HepG2 (cell line): ENCODE measurements around the gene TMEM38A. TPM values are rescaled to one million over a fixed set of nuclear protein-coding genes. Genes with fewer than 3 reads are reported as not detected.

Source experiments
- ATF1 ChIP-seq: IDR thresholded peaks from 2 replicates; pipeline ENCODE4 v1.6.1; 2016; ENCODE audit warnings: mild to moderate bottlenecking, control low read depth
- CENPT ChIP-seq: sonication (generic); formaldehyde crosslinking; IDR thresholded peaks from 2 replicates; pipeline ENCODE4 v1.8.0; 2022; ENCODE audit warnings: low read depth, mild to moderate bottlenecking, moderate library complexity, missing genetic modification reagents
- DDIT3 ChIP-seq: sonication (generic); formaldehyde crosslinking; IDR thresholded peaks from 2 replicates; pipeline ENCODE4 v1.4.0; 2020; ENCODE audit warnings: mild to moderate bottlenecking, missing genetic modification reagents
- RARG ChIP-seq: sonication (generic); formaldehyde crosslinking; IDR thresholded peaks from 2 replicates; pipeline ENCODE4 v1.4.0; 2020; ENCODE audit warnings: low read depth, mild to moderate bottlenecking, missing genetic modification reagents
- ZNF18 ChIP-seq: sonication (generic); formaldehyde crosslinking; IDR thresholded peaks from 2 replicates; pipeline ENCODE4 v1.8.0; 2022; ENCODE audit warnings: mild to moderate bottlenecking, missing genetic modification reagents; ENCODE audit not compliant: insufficient replicate concordance
- ZNF343 ChIP-seq: sonication (generic); formaldehyde crosslinking; IDR thresholded peaks from 2 replicates; pipeline ENCODE4 v1.4.0; 2020; ENCODE audit warnings: mild to moderate bottlenecking, missing genetic modification reagents
- ZNF605 ChIP-seq: sonication (generic); formaldehyde crosslinking; IDR thresholded peaks from 2 replicates; pipeline ENCODE4 v1.8.0; 2022; ENCODE audit warnings: mild to moderate bottlenecking, missing genetic modification reagents
- ZNF768 ChIP-seq: sonication (generic); formaldehyde crosslinking; IDR thresholded peaks from 2 replicates; pipeline ENCODE4 v1.4.0; 2020; ENCODE audit warnings: missing genetic modification reagents
- polyA plus RNA-seq, 8 experiments: library from polyadenylated mRNA; depleted of rRNA in 3 of 8; stranded (reverse) in 7 of 8; unstranded in 1 of 8; fragments of >200 nt; fragmentation: Illumina TruSeq in 4 of 8; extraction: Trizol in 4 of 8; gene quantifications; 2 replicates each; pipeline versions ENCODE4 v1.2.1 to v1.2.3, GENCODE V29; 2011 to 2016; ENCODE audit warnings: low read depth in 4 of 8, missing spikeins in 1 of 8, mixed read lengths in 1 of 8; ENCODE audit not compliant: insufficient read depth in 1 of 8
- total RNA-seq, 5 experiments: library from RNA; depleted of rRNA; stranded (reverse); fragments of >200 nt; fragmentation: Illumina TruSeq; extraction: Trizol; gene quantifications; 2 replicates each; pipeline ENCODE4 v1.2.3, GENCODE V29; 2016; ENCODE audit warnings: low read depth in 1 of 5
- TF ChIP-seq, protein P1 (sequence below), 2 experiments: sonication (generic) in 1 of 2; formaldehyde crosslinking in 1 of 2; IDR thresholded peaks; 2 replicates each; pipeline versions ENCODE4 v1.6.1 to v1.9.0; 2014 to 2022; ENCODE audit warnings: antibody characterized with exemption in 1 of 2, borderline replicate concordance in 1 of 2, inconsistent platforms in 1 of 2, low read depth in 1 of 2, missing genetic modification reagents in 1 of 2

TMEM38A gene
- total and polyA plus RNA-seq, 2 of the 13 experiments (the other 11 are each of a cell fraction or from before 2014, with no cell fraction given), result 4.8 to 6.8 TPM

GRCh38 chr19:16682539-16682938, 21.6 kb downstream of the TMEM38A start (continued):
- TF ChIP-seq, protein P1, sequence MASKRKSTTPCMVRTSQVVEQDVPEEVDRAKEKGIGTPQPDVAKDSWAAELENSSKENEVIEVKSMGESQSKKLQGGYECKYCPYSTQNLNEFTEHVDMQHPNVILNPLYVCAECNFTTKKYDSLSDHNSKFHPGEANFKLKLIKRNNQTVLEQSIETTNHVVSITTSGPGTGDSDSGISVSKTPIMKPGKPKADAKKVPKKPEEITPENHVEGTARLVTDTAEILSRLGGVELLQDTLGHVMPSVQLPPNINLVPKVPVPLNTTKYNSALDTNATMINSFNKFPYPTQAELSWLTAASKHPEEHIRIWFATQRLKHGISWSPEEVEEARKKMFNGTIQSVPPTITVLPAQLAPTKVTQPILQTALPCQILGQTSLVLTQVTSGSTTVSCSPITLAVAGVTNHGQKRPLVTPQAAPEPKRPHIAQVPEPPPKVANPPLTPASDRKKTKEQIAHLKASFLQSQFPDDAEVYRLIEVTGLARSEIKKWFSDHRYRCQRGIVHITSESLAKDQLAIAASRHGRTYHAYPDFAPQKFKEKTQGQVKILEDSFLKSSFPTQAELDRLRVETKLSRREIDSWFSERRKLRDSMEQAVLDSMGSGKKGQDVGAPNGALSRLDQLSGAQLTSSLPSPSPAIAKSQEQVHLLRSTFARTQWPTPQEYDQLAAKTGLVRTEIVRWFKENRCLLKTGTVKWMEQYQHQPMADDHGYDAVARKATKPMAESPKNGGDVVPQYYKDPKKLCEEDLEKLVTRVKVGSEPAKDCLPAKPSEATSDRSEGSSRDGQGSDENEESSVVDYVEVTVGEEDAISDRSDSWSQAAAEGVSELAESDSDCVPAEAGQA (IDR thresholded peaks at IDR 0.05; ENCODE audit: low read depth), result no peak
- TF ChIP-seq, protein P1 (CRISPR knock-in tag; IDR thresholded peaks at IDR 0.05; ENCODE audit: borderline replicate concordance), result no peak
- TF ChIP-seq CENPT, result no peak
- no peak for TF ChIP-seq RARG
- TF ChIP-seq ZNF343 (CRISPR knock-in tag), result no peak
- TF ChIP-seq ZNF768 (CRISPR knock-in tag), result no peak
- TF ChIP-seq ZNF605 (CRISPR knock-in tag), result no peak
- TF ChIP-seq DDIT3, result no peak
- no peak for TF ChIP-seq ZNF18 (CRISPR knock-in tag)
- TF ChIP-seq ATF1 (CRISPR knock-in tag), result no peak
